ENCODE data around the gene NUDT9.

NUDT9 gene

DNA sequence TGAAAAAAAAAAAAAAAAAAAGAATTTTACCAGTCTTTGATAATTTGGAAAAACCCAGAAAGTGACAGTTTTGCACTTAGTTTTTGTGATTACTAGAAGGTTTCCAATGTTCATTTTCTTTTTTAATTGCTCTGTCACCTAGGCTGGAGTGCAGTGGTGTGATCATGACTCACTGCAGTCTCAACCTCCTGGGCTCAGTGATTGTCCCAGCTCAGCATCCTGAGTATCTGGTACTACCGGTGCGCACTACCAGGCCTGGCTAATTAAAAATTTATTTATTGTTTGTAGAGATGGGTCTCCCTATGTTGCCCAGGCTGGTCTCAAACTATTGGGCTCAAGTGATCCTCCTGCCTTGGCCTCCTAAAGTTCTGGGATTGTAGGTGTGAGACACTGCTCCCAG lies 3.3 kb downstream of the NUDT9 start:
- TF ChIP-seq, protein P1, sequence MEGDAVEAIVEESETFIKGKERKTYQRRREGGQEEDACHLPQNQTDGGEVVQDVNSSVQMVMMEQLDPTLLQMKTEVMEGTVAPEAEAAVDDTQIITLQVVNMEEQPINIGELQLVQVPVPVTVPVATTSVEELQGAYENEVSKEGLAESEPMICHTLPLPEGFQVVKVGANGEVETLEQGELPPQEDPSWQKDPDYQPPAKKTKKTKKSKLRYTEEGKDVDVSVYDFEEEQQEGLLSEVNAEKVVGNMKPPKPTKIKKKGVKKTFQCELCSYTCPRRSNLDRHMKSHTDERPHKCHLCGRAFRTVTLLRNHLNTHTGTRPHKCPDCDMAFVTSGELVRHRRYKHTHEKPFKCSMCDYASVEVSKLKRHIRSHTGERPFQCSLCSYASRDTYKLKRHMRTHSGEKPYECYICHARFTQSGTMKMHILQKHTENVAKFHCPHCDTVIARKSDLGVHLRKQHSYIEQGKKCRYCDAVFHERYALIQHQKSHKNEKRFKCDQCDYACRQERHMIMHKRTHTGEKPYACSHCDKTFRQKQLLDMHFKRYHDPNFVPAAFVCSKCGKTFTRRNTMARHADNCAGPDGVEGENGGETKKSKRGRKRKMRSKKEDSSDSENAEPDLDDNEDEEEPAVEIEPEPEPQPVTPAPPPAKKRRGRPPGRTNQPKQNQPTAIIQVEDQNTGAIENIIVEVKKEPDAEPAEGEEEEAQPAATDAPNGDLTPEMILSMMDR (conservative IDR thresholded peaks at IDR 0.05; ENCODE audit: control insufficient read depth, insufficient read depth, low read depth, low read length): no peak
- H3K4me3 ChIP-seq (ENCODE audit: control insufficient read depth, low read depth, low read length): no peak overlapping the region
- no peak for DNase-seq (ENCODE audit: low read depth)

DNA sequence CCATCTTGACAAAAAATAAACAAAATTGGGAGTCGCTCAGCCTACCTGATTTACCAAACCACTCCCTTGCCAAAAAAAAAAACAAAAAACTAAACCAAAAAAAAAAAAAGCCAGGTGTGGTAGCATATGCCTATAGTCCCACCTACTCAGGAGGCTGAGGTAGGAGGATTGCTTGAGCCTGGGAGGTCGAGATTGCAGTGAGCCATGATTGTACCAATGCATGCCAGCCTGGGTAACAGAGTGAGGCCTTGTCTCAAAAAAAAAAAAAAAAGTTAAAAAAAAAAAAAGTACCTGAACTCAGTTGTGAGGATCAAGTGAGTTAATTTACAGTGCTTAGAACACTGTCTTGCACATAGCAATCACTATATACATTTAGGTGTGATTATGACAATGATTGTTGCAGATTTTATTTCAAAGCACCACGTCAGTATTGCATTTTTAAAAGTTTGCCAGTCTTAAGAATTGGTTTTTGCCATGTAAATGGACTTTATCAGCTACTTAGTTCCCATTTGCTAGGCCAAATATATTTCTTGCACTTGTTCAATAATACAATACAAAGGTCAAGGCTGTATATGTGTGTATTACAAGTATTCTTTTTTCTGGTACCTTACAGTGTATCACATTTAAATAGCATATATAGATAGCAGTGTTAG lies 4.6 kb downstream of the NUDT9 start:
- no peak overlapping the region for H3K4me3 ChIP-seq (ENCODE audit: control insufficient read depth, low read depth, low read length)
- no peak for DNase-seq (ENCODE audit: low read depth)
- TF ChIP-seq, protein P1 (conservative IDR thresholded peaks at IDR 0.05; ENCODE audit: control insufficient read depth, insufficient read depth, low read depth, low read length): no peak

DNA sequence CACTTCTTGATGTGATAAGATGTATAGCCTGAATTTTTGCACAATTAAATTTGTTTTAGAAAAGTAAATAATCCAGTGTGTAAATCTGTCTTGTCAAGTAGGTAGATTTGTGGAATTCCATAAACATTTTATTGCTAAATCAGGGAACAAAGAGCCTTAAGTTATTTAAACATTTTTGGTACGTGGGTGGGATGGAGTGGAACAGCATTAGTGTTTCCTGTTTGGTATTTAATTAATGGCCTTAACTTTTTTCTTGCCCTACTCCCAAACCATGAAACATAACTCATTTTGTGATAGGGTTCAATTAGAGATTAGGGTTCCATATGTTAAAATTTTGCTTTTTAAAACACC lies 5.1 kb downstream of the NUDT9 start:
- H3K4me3 ChIP-seq (ENCODE audit: control insufficient read depth, low read depth, low read length): no peak overlapping the region
- no peak for DNase-seq (ENCODE audit: low read depth)
- TF ChIP-seq, protein P1 (conservative IDR thresholded peaks at IDR 0.05; ENCODE audit: control insufficient read depth, insufficient read depth, low read depth, low read length): no peak

DNA sequence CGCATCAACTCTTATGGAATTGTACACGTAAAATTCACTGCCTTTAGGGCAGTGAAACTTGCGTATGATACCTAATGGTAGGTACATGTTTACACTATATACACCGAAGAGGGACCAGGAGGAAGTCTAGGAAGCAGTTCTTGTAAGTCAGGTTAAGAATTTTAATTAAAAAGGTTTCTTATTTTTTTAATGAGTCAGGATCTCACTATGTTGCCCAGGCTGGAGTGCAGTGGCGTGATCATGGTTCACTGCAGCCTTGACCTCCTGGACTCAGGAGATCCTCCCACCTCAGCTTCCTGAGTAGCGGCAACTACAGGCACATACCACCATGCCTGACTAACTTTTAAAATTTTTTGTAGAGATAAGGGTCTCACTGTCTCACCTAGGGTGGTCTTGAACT lies 6.6 kb downstream of the NUDT9 start:
- TF ChIP-seq, protein P1 (conservative IDR thresholded peaks at IDR 0.05; ENCODE audit: control insufficient read depth, insufficient read depth, low read depth, low read length): no peak
- no peak overlapping the region for H3K4me3 ChIP-seq (ENCODE audit: control insufficient read depth, low read depth, low read length)
- DNase-seq (ENCODE audit: low read depth): no peak

DNA sequence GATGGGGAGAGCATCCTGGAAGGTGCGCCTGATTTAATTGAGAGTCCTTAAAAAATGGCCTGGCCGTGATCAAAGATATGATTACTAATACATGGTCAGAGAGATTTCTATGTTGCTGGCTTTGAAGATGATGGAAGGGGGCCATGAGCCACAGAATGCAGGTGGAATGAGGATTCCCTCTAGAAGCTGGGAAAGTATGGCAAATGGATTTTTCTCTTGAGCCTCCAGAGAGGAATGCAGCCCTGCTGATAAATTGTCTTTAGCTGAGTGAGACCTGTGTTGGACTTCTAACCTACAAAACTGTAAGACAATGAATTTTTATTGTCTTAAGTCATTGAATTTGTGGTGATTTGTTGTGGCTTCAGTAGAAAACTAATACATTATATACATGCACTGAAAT lies 7.7 kb downstream of the NUDT9 start:
- H3K4me3 ChIP-seq (ENCODE audit: control insufficient read depth, low read depth, low read length): no peak overlapping the region
- no peak for DNase-seq (ENCODE audit: low read depth)
- TF ChIP-seq, protein P1 (conservative IDR thresholded peaks at IDR 0.05; ENCODE audit: control insufficient read depth, insufficient read depth, low read depth, low read length): no peak

DNA sequence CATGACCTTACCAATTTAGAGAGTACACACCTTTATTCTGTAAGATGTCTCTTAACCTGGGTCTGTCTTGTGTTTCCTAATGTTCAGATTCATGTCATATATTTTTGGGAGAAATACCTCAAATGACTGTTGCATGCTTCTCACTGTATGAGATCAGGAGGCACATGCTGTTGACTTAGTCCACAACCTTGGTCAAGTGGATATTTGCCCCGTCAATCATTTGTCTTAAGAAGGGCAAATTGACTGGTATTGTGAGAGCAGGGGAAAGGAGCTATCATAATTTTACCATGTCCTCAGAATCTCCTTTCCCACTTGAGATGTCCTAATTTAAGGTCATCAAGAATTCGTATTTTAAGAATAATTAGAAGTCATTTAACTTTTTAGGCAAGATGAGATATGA lies 11.0 kb downstream of the NUDT9 start:
- no peak overlapping the region for H3K4me3 ChIP-seq (ENCODE audit: control insufficient read depth, low read depth, low read length)
- TF ChIP-seq, protein P1 (conservative IDR thresholded peaks at IDR 0.05; ENCODE audit: control insufficient read depth, insufficient read depth, low read depth, low read length): no peak
- no peak for DNase-seq (ENCODE audit: low read depth)

DNA sequence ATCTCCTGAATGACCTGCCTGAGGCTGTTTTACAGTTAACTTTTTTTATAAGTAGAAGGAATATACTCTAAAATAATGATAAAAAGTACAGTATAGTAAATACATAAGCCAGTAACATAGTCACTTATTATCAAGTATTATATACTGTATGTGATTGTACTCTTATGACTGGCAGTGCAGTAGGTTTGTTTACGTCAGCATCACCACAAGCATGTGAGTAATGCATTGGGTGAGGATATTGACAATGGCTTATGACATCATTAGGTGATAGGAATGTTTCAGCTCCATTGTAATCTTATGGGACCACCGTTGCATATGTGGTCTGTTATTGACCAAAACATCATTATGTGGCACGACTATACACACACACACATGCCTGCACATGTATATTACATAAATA lies 20.5 kb downstream of the NUDT9 start:
- no peak overlapping the region for H3K4me3 ChIP-seq (ENCODE audit: control insufficient read depth, low read depth, low read length)
- no peak for DNase-seq (ENCODE audit: low read depth)
- TF ChIP-seq, protein P1 (conservative IDR thresholded peaks at IDR 0.05; ENCODE audit: control insufficient read depth, insufficient read depth, low read depth, low read length): no peak

Measured in fibroblast of mammary gland (primary cell).